HAP-1 (cell line): ENCODE data around the gene KIF11.

Source experiments
- DNase-seq, 2 experiments: peaks; one replicate each; pipeline ENCODE4 v3.0.0-alpha.2; 2016 to 2020; ENCODE audit warnings: low spot score in 2 of 2
- H3K27me3 ChIP-seq: fragments of 250-450 bp; sonication (Bioruptor Pico); 2 replicates; pipeline ENCODE4 v1.5.1; 2020; ENCODE audit warnings: low read depth, mild to moderate bottlenecking, moderate library complexity
- H3K36me3 ChIP-seq: fragments of 250-450 bp; sonication (Bioruptor Pico); replicated peaks from 2 replicates; pipeline ENCODE4 v1.5.1; 2020; ENCODE audit warnings: mild to moderate bottlenecking
- H3K4me1 ChIP-seq: fragments of 250-450 bp; sonication (Bioruptor Pico); 2 replicates; pipeline ENCODE4 v1.5.1; 2020; ENCODE audit warnings: mild to moderate bottlenecking
- H3K4me3 ChIP-seq: fragments of 250-450 bp; sonication (Bioruptor Pico); 2 replicates; pipeline ENCODE4 v1.5.1; 2020; ENCODE audit warnings: mild to moderate bottlenecking, moderate library complexity
- H3K9me3 ChIP-seq: fragments of 250-450 bp; sonication (Bioruptor Pico); 2 replicates; pipeline ENCODE4 v1.5.1; 2020; ENCODE audit warnings: mild to moderate bottlenecking, moderate library complexity
- in situ Hi-C: fragments of 300-500 bp; cut with MboI; formaldehyde crosslinking; loops from 3 replicates; pipeline ENCODE4 v1.14.3; 2020; ENCODE audit warnings: low sequenced_read_pairs, inconsistent platforms, mixed read lengths

Gene KIF11

GRCh38 chr10:92693534-92693893 lies 100.6 kb downstream of the KIF11 start:
- H3K27me3 ChIP-seq, result no peaks in the 10 kb centered on the region
- H3K36me3 ChIP-seq, result peaks cover 13% of the 10 kb centered on the region; the same call in 1 of the 2 replicates
- peak in 1 of 2 experiments; percentile 2 for DNase-seq
- in situ Hi-C loops, result no loop called here
- H3K4me3 ChIP-seq, result no peak overlapping the region
- H3K4me1 ChIP-seq, result peaks cover 17% of the 10 kb centered on the region
- H3K9me3 ChIP-seq, result no peaks in the 10 kb centered on the region

- no peaks in the 10 kb centered on the region for H3K9me3 ChIP-seq
- DNase-seq, result peak in 1 of 2 experiments; percentile 1
- no peaks in the 10 kb centered on the region for H3K27me3 ChIP-seq
- peaks cover 22% of the 10 kb centered on the region for H3K4me1 ChIP-seq
- no peak overlapping the region for H3K4me3 ChIP-seq
- in situ Hi-C loops, result no loop called here
- peaks cover 13% of the 10 kb centered on the region; the same call in 1 of the 2 replicates for H3K36me3 ChIP-seq
Observed at GRCh38 chr10:92695679-92696605, 103.0 kb downstream of the KIF11 start.

DNA sequence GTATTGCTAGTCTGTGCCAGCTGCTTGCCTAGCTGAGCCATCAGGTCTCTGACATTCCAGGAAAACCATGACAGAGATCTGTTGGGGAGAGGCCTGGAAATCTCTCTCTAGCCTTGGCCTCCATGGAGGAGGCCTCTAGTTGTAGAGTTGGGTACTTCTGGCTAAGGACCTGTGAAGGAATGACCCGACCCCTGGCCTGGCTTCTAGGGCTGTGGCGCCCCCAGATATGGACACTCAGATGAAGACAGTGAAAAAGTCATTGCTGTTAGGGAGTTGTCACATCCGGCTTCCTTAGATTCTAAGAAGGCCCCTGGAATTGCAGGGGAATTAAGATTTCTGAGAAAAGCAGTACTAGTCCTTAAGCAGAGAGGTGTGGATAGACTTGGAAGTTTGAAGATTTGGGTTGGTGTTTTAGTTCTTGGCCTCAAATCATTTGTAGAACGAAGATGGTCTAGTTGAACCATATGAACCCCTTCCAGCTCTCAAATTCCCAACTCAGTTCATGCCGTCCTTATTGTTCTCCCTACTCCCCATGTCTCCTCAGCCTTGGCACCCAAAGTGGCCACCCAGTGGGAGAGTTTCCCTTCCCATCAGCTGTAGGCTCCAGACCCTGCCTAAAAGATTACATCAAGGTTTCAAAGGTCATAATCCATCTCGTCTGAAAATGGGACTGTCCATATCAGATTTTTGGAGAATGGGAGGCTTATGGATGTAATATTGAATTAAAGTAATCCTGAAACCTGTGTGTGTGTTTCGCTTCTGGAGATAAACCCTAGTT lies 103.9 kb downstream of the KIF11 start:
- DNase-seq, result peak in 1 of 2 experiments; percentile 0
- no peaks in the 10 kb centered on the region for H3K9me3 ChIP-seq
- in situ Hi-C loops, result no loop called here
- peaks cover 16% of the 10 kb centered on the region for H3K4me1 ChIP-seq
- H3K27me3 ChIP-seq, result no peaks in the 10 kb centered on the region
- H3K4me3 ChIP-seq, result no peak overlapping the region
- peaks cover 10% of the 10 kb centered on the region; the same call in 1 of the 2 replicates for H3K36me3 ChIP-seq

- peaks cover 10% of the 10 kb centered on the region for H3K4me1 ChIP-seq
- H3K36me3 ChIP-seq, result peaks cover 3% of the 10 kb centered on the region; the same call in 1 of the 2 replicates
- H3K9me3 ChIP-seq, result no peaks in the 10 kb centered on the region
- no peaks in the 10 kb centered on the region for H3K27me3 ChIP-seq
- in situ Hi-C loops, result no loop called here
- peak in 1 of 2 experiments; percentile 2 for DNase-seq
- H3K4me3 ChIP-seq, result no peak overlapping the region
Observed at GRCh38 chr10:92697663-92698511, 105.0 kb downstream of the KIF11 start.

- no peaks in the 10 kb centered on the region for H3K27me3 ChIP-seq
- no peaks in the 10 kb centered on the region for H3K9me3 ChIP-seq
- H3K4me1 ChIP-seq, result peaks cover 8% of the 10 kb centered on the region
- peak overlapping the region; percentile 21 for H3K4me3 ChIP-seq
- in situ Hi-C loops, result no loop called here
- no peaks in the 10 kb centered on the region; the same call in 1 of the 2 replicates for H3K36me3 ChIP-seq
- peak in 1 of 2 experiments; percentile 12 for DNase-seq
Observed at GRCh38 chr10:92699193-92699517, 106.2 kb downstream of the KIF11 start.

DNA sequence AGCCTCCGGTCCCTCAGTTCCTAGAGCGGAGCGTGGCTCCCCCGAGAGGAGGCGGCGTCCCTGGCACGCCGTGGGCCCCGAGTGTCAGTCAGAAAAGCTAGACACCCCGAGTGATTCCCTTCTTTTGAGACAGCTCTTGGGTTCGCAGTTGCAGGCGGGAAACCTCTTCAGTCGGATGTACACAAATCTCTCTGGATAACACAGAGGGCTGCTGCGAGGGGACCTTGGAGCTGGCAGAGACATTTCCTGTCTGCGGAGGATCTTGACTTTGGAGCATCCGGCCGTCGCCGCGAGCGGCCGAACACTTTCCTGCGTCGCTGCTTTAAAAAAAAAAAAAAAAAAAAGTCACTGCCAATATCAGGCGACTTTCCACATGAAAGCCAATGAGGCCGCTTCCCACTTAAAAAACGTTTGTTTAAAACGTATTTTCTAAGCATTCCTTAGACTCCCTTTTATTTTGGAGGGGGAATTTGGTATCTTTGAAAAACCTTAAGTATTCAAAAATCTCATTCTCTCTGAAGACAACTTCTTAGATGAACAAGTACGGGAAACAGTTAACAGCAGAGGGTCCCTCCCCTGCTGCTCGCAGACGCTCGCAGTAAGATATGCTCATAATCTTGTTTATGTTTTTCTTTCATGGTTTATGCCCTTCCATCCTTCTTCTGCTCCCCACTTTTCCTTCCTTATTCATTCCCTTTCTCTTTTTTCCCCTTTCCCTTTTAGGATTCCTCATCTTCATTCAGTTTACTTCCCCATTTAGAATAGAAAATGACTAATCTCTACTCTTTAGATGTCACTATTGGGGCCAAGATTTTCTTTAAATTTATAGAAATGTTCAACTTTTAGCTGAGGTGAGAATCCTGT lies 106.8 kb downstream of the KIF11 start:
- Histone ChIP-seq H3K36me3 (no peaks in the 10 kb centered on the region; the same call in 1 of the 2 replicates), H3K27me3 (no peaks in the 10 kb centered on the region), H3K9me3 (no peaks in the 10 kb centered on the region), H3K4me1 (peaks cover 8% of the 10 kb centered on the region), H3K4me3 (peak overlapping the region; percentile 21)
- peak; percentile 47 to 69 for DNase-seq
- in situ Hi-C loops, result no loop called here

DNA sequence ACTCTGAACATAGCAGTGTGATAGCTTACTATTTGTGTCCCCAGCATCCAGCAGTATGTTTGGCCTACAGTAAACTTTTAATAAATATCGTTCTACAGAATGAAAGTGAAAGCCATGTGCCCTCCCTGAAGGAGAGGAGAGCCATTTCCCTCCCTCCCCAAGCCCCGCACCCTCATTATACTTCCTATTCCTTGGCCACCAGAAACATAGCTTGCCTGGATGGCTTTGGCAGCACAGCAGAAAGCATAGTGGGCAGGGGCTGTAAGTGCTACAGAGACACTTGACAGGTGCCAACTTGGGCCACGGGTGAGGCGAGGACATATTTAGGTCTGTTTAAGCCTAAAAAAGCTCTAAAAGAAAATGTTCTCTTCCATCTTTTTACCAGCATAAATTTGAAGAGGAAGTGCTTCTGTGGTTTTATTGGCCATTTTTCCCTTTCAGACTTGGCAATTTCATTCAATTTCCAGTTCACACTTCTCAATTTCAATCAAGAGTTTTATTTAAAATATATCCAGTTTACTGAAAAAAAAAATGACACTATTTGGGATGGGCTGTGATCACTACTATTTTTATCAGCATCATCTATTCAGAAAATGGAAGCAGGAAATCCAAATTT lies 109.5 kb downstream of the KIF11 start:
- in situ Hi-C loops, result no loop called here
- peak in 1 of 2 experiments; percentile 2 for DNase-seq

More for the DNA sequence above, 109.5 kb downstream of the KIF11 start:
- H3K9me3 ChIP-seq, result no peaks in the 10 kb centered on the region
- H3K4me3 ChIP-seq, result no peak overlapping the region
- H3K27me3 ChIP-seq, result no peaks in the 10 kb centered on the region
- no peaks in the 10 kb centered on the region for H3K36me3 ChIP-seq
- peaks cover 8% of the 10 kb centered on the region for H3K4me1 ChIP-seq
